Measurements from ENCODE around the gene APBA2. TPM values are rescaled to one million over a fixed set of nuclear protein-coding genes. Genes with fewer than 3 reads are reported as not detected.

The APBA2 gene
- polyA plus RNA-seq, 1 donor (not counting 4 experiments of a cell fraction or from before 2014, with no cell fraction given) = 5.5 TPM

GRCh38 chr15:28875461-28876000, 10.2 kb upstream of the APBA2 start:
- Histone ChIP-seq H3K79me2 (ENCODE audit: control insufficient read depth, insufficient read depth, low read length) (no peaks in the 10 kb centered on the region), H3K4me1 (ENCODE audit: control insufficient read depth, extremely low read depth, insufficient read depth, low read length) (no peaks in the 10 kb centered on the region), H3K36me3 (ENCODE audit: control insufficient read depth in 2 of 2, extremely low read depth in 1 of 2, insufficient read depth in 2 of 2, low read length in 2 of 2) (no peaks in the 10 kb centered on the region), H3K27me3 (ENCODE audit: control insufficient read depth, extremely low read depth, insufficient read depth, low read length) (no peaks in the 10 kb centered on the region), H2AFZ (ENCODE audit: control insufficient read depth, low read length) (no peak overlapping the region), H3K4me2 (ENCODE audit: control insufficient read depth, extremely low read depth, insufficient read depth, low read depth, low read length) (no peak overlapping the region), H3K9me3 (ENCODE audit: control insufficient read depth, low read depth, low read length) (no peaks in the 10 kb centered on the region), H3K9me1 (ENCODE audit: control insufficient read depth, extremely low read depth, insufficient read depth, low read length) (no peaks in the 10 kb centered on the region), H4K20me1 (ENCODE audit: control insufficient read depth, extremely low read depth, insufficient read depth, low read length) (no peaks in the 10 kb centered on the region), H3K4me3 (ENCODE audit: control insufficient read depth in 2 of 3, extremely low read depth in 1 of 3, insufficient read depth in 2 of 3, low read depth in 1 of 3, low read length in 3 of 3) (no peak overlapping the region), H3K27ac (ENCODE audit: control insufficient read depth, insufficient read depth, low read length) (no peak overlapping the region), H3K9ac (ENCODE audit: control insufficient read depth, extremely low read depth, insufficient read depth, low read length) (no peak overlapping the region)
- TF ChIP-seq EZH2 (IDR thresholded peaks at IDR 0.05; ENCODE audit: low read length) = no peak
- TF ChIP-seq, protein P1, sequence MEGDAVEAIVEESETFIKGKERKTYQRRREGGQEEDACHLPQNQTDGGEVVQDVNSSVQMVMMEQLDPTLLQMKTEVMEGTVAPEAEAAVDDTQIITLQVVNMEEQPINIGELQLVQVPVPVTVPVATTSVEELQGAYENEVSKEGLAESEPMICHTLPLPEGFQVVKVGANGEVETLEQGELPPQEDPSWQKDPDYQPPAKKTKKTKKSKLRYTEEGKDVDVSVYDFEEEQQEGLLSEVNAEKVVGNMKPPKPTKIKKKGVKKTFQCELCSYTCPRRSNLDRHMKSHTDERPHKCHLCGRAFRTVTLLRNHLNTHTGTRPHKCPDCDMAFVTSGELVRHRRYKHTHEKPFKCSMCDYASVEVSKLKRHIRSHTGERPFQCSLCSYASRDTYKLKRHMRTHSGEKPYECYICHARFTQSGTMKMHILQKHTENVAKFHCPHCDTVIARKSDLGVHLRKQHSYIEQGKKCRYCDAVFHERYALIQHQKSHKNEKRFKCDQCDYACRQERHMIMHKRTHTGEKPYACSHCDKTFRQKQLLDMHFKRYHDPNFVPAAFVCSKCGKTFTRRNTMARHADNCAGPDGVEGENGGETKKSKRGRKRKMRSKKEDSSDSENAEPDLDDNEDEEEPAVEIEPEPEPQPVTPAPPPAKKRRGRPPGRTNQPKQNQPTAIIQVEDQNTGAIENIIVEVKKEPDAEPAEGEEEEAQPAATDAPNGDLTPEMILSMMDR (optimal IDR thresholded peaks at IDR 0.05 in 1 of 3, IDR thresholded peaks at IDR 0.05 in 1 of 3, conservative IDR thresholded peaks at IDR 0.05 in 1 of 3; ENCODE audit: extremely low read depth in 1 of 3, insufficient read depth in 2 of 3, low read length in 3 of 3) = no peak
- DNase-seq (ENCODE audit: low read depth, low spot score) = no peak
- dilution Hi-C loops (cut with MboI; ENCODE audit: extremely low pct_ligation_motif_present, low sequenced_read_pairs) = no loop called here
- no peak for FAIRE-seq

DNA sequence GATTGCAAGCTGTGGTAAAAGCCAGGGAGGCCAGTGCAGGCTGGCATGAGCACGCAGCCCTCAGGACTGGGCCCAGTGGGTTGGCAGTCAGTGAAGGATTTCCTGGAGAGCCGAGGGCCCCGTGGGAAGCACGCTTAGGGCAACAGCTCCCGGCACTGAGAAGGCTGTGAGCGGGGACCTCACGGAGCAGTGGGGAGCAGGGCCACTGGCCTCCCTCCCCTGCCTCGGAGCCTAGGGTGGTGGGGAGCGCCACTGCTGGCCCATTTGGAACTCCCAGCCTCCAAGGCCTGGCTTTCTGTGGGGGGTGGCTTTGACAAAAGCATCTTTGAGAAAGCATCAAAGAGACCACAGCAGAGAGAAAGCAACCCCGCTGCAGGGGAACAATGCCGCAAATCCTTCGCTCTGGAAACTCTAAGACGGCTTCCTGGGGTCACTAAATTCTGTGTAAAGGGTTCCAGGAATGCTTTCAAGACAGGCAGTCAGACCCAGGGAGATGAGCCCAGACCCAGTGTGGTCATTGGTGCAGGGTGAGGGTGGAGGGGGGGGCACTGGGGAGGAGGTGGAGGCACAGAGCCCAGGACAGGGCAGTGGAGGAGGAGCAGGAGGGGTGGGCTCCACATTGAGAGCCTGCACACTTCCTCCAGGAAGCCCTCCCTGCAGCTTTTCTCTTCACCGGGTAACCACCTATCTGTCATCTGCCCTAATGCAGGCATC, 9.5 kb upstream of the APBA2 start:
- no peak overlapping the region for H3K27ac ChIP-seq (ENCODE audit: control insufficient read depth, insufficient read depth, low read length)
- H3K4me3 ChIP-seq (ENCODE audit: control insufficient read depth in 2 of 3, extremely low read depth in 1 of 3, insufficient read depth in 2 of 3, low read depth in 1 of 3, low read length in 3 of 3) = no peak overlapping the region
- H3K4me1 ChIP-seq (ENCODE audit: control insufficient read depth, extremely low read depth, insufficient read depth, low read length) = no peaks in the 10 kb centered on the region
- no peaks in the 10 kb centered on the region for H3K9me1 ChIP-seq (ENCODE audit: control insufficient read depth, extremely low read depth, insufficient read depth, low read length)
- dilution Hi-C loops (cut with MboI; ENCODE audit: extremely low pct_ligation_motif_present, low sequenced_read_pairs) = no loop called here
- H3K9ac ChIP-seq (ENCODE audit: control insufficient read depth, extremely low read depth, insufficient read depth, low read length) = no peak overlapping the region
- no peaks in the 10 kb centered on the region for H3K9me3 ChIP-seq (ENCODE audit: control insufficient read depth, low read depth, low read length)
- H3K27me3 ChIP-seq (ENCODE audit: control insufficient read depth, extremely low read depth, insufficient read depth, low read length) = no peaks in the 10 kb centered on the region
- no peaks in the 10 kb centered on the region for H3K79me2 ChIP-seq (ENCODE audit: control insufficient read depth, insufficient read depth, low read length)
- TF ChIP-seq, protein P1 (optimal IDR thresholded peaks at IDR 0.05 in 1 of 3, IDR thresholded peaks at IDR 0.05 in 1 of 3, conservative IDR thresholded peaks at IDR 0.05 in 1 of 3; ENCODE audit: extremely low read depth in 1 of 3, insufficient read depth in 2 of 3, low read length in 3 of 3) = no peak
- TF ChIP-seq EZH2 (IDR thresholded peaks at IDR 0.05; ENCODE audit: low read length) = no peak
- no peak overlapping the region for H3K4me2 ChIP-seq (ENCODE audit: control insufficient read depth, extremely low read depth, insufficient read depth, low read depth, low read length)
- DNase-seq (ENCODE audit: low read depth, low spot score) (no peak), FAIRE-seq (no peak)
- no peak overlapping the region for H2AFZ ChIP-seq (ENCODE audit: control insufficient read depth, low read length)
- no peaks in the 10 kb centered on the region for H3K36me3 ChIP-seq (ENCODE audit: control insufficient read depth in 2 of 2, extremely low read depth in 1 of 2, insufficient read depth in 2 of 2, low read length in 2 of 2)
- no peaks in the 10 kb centered on the region for H4K20me1 ChIP-seq (ENCODE audit: control insufficient read depth, extremely low read depth, insufficient read depth, low read length)
